Hepatocyte (in vitro differentiated cells): Measurements from ENCODE around the gene ZHX3. TPM values are rescaled to one million over a fixed set of nuclear protein-coding genes. Genes with fewer than 3 reads are reported as not detected.

ENCODE experiments used
- DNase-seq: peaks from one replicate; pipeline ENCODE4 v3.0.0-alpha.2; 2016; ENCODE audit warnings: low spot score
- H2AFZ ChIP-seq: fragments of 200-600 bp; sonication (generic); 2 replicates; pipeline ENCODE4 v1.6.0; 2016; ENCODE audit warnings: antibody characterized with exemption, mild to moderate bottlenecking
- H3K27ac ChIP-seq: fragments of 200-600 bp; sonication (generic); 2 replicates; pipeline ENCODE4 v1.5.1; 2016; ENCODE audit warnings: mild to moderate bottlenecking
- H3K27me3 ChIP-seq: fragments of 200-600 bp; sonication (generic); 2 replicates; pipeline ENCODE4 v1.6.1; 2016
- H3K36me3 ChIP-seq: fragments of 200-600 bp; sonication (generic); replicated peaks from 2 replicates; pipeline ENCODE4 v1.5.1; 2016; ENCODE audit warnings: low read depth; ENCODE audit not compliant: insufficient read depth
- H3K4me1 ChIP-seq: fragments of 200-600 bp; sonication (generic); 2 replicates; pipeline ENCODE4 v1.5.1; 2016; ENCODE audit warnings: mild to moderate bottlenecking, moderate library complexity; ENCODE audit not compliant: insufficient read depth
- H3K4me2 ChIP-seq: fragments of 200-600 bp; sonication (generic); 2 replicates; pipeline ENCODE4 v1.6.0; 2016
- H3K4me3 ChIP-seq: fragments of 200-600 bp; sonication (generic); 2 replicates; pipeline ENCODE4 v1.5.1; 2016; ENCODE audit warnings: mild to moderate bottlenecking
- H3K79me2 ChIP-seq: fragments of 200-600 bp; sonication (generic); 2 replicates; pipeline ENCODE4 v1.6.0; 2017; ENCODE audit warnings: mild to moderate bottlenecking
- H3K9me2 ChIP-seq: fragments of 200-600 bp; sonication (generic); replicated peaks from 2 replicates; pipeline ENCODE4 v1.6.0; 2017; ENCODE audit warnings: mild to moderate bottlenecking; ENCODE audit not compliant: insufficient read depth
- H3K9me3 ChIP-seq: fragments of 200-600 bp; sonication (generic); 2 replicates; pipeline ENCODE4 v1.5.1; 2016; ENCODE audit warnings: low read depth, mild to moderate bottlenecking
- H4K20me1 ChIP-seq: fragments of 200-600 bp; sonication (generic); 2 replicates; pipeline ENCODE4 v1.6.0; 2016; ENCODE audit warnings: mild to moderate bottlenecking; ENCODE audit not compliant: insufficient read depth, poor library complexity, severe bottlenecking
- CTCF ChIP-seq: fragments of 200-600 bp; sonication (generic); IDR thresholded peaks from 2 replicates; pipeline ENCODE4 v1.5.1; 2016; ENCODE audit warnings: antibody characterized with exemption, mild to moderate bottlenecking; ENCODE audit not compliant: poor library complexity
- EZH2 ChIP-seq: fragments of 200-600 bp; sonication (generic); IDR thresholded peaks from 2 replicates; pipeline ENCODE4 v1.6.1; 2016; ENCODE audit warnings: antibody characterized with exemption, mild to moderate bottlenecking, borderline replicate concordance
- EZH2phosphoT487 ChIP-seq: fragments of 200-600 bp; sonication (generic); IDR thresholded peaks from one replicate; pipeline ENCODE4 v1.6.1; 2018; ENCODE audit warnings: antibody characterized with exemption, mild to moderate bottlenecking, low read depth, moderate library complexity; ENCODE audit not compliant: unreplicated experiment, severe bottlenecking
- WGBS: methylation state at CpG from one replicate; pipeline ENCODE4 v1.1.6; 2016; ENCODE audit warnings: low lambda C conversion rate; ENCODE audit errors: missing lambda C conversion rate; 5-methylcytosine and 5-hydroxymethylcytosine counted together
- polyA plus RNA-seq: library from polyadenylated mRNA; unstranded; fragments of >200 nt; fragmentation: Nextera tagmentation; extraction: Ambion mirVana; gene quantifications from 2 replicates; pipeline ENCODE4 v1.2.1, GENCODE V29; 2016
- total RNA-seq: library from RNA; depleted of rRNA; stranded (reverse); fragments of >200 nt; gene quantifications from 2 replicates; pipeline ENCODE4 v1.2.3, GENCODE V29; 2014

ZHX3 gene
- total and polyA plus RNA-seq, 2 experiments from 2014 or later = 15.0 to 19.7 TPM

GRCh38 chr20:41145317-41145716 lies 172.2 kb downstream of the ZHX3 start:
- WGBS = 98% methylated on average over 2 of the region's 2 CpGs
- Histone ChIP-seq H2AFZ (no peak overlapping the region), H3K4me2 (no peak overlapping the region), H3K4me3 (no peak overlapping the region), H3K27me3 (no peaks in the 10 kb centered on the region), H3K9me3 (no peaks in the 10 kb centered on the region), H3K9me2 (no peaks in the 10 kb centered on the region), H3K36me3 (no peaks in the 10 kb centered on the region), H3K79me2 (peaks cover 98% of the 10 kb centered on the region), H4K20me1 (peaks cover 96% of the 10 kb centered on the region), H3K27ac (no peak overlapping the region), H3K4me1 (peaks cover 24% of the 10 kb centered on the region)
- TF ChIP-seq EZH2phosphoT487 = no peak
- no peak for DNase-seq

- Histone ChIP-seq H3K9me3 (no peaks in the 10 kb centered on the region), H3K27me3 (no peaks in the 10 kb centered on the region), H4K20me1 (peaks cover 94% of the 10 kb centered on the region), H3K36me3 (no peaks in the 10 kb centered on the region), H3K4me3 (no peak overlapping the region), H3K27ac (no peak overlapping the region), H3K9me2 (no peaks in the 10 kb centered on the region), H2AFZ (no peak overlapping the region), H3K4me2 (no peak overlapping the region), H3K79me2 (peaks cover 100% of the 10 kb centered on the region), H3K4me1 (peaks cover 36% of the 10 kb centered on the region)
- no peak for DNase-seq
- TF ChIP-seq EZH2 (no peak), CTCF (no peak), EZH2phosphoT487 (no peak)
- 78% methylated on average over 2 of the region's 2 CpGs for WGBS
Observed at GRCh38 chr20:41143354-41143753, 174.2 kb downstream of the ZHX3 start.

GRCh38 chr20:41142919-41143318 lies 174.6 kb downstream of the ZHX3 start:
- H4K20me1 ChIP-seq = peaks cover 90% of the 10 kb centered on the region
- TF ChIP-seq CTCF (no peak), EZH2phosphoT487 (no peak), EZH2 (no peak)
- peaks cover 34% of the 10 kb centered on the region for H3K4me1 ChIP-seq
- H3K9me2 ChIP-seq = no peaks in the 10 kb centered on the region
- H3K9me3 ChIP-seq = no peaks in the 10 kb centered on the region
- no peaks in the 10 kb centered on the region for H3K36me3 ChIP-seq
- H2AFZ ChIP-seq = no peak overlapping the region
- no peak overlapping the region for H3K4me2 ChIP-seq
- no peak overlapping the region for H3K4me3 ChIP-seq
- H3K79me2 ChIP-seq = peaks cover 100% of the 10 kb centered on the region
- H3K27ac ChIP-seq = no peak overlapping the region
- DNase-seq = no peak
- no peaks in the 10 kb centered on the region for H3K27me3 ChIP-seq
- WGBS = 77% methylated on average over 5 of the region's 5 CpGs

- no peaks in the 10 kb centered on the region for H3K27me3 ChIP-seq
- no peaks in the 10 kb centered on the region for H3K9me2 ChIP-seq
- H3K36me3 ChIP-seq = no peaks in the 10 kb centered on the region
- no peak overlapping the region for H3K27ac ChIP-seq
- H3K4me2 ChIP-seq = no peak overlapping the region
- peaks cover 31% of the 10 kb centered on the region for H3K4me1 ChIP-seq
- no peak overlapping the region for H2AFZ ChIP-seq
- H3K9me3 ChIP-seq = no peaks in the 10 kb centered on the region
- 88% methylated on average over 4 of the region's 4 CpGs for WGBS
- DNase-seq = no peak
- peaks cover 85% of the 10 kb centered on the region for H4K20me1 ChIP-seq
- H3K4me3 ChIP-seq = no peak overlapping the region
- TF ChIP-seq EZH2phosphoT487 = no peak
- no peak for TF ChIP-seq CTCF
- no peak for TF ChIP-seq EZH2
- peaks cover 99% of the 10 kb centered on the region for H3K79me2 ChIP-seq
Observed at GRCh38 chr20:41142245-41142644, 175.3 kb downstream of the ZHX3 start.
